ENCODE measurements around the gene ZMYND10.
A peak's percentile ranks its signal among the peaks of the same experiment; 100 is the strongest.

ZMYND10 gene

GRCh38 chr3:50302095-50303012 is 43.2 kb downstream of the ZMYND10 start:
- DNase-seq (ENCODE audit: low read depth): no peak

GRCh38 chr3:50300681-50301254 is 44.8 kb downstream of the ZMYND10 start:
- DNase-seq (ENCODE audit: low read depth): no peak

- no peak for DNase-seq (ENCODE audit: low read depth)
Measured at GRCh38 chr3:50299929-50300680, 45.4 kb downstream of the ZMYND10 start.

GRCh38 chr3:50299638-50299928 is 45.9 kb downstream of the ZMYND10 start:
- DNase-seq (ENCODE audit: low read depth): no peak

GRCh38 chr3:50298836-50299637 is 46.5 kb downstream of the ZMYND10 start, which contains the start of the genes HYAL3 and NAA80:
Gene HYAL3 (minus strand): TSS chr3:50299405. CDS start chr3:50295602, 3,803 bp downstream.
Gene NAA80 (minus strand): TSS chr3:50299405. CDS start chr3:50297463, 1,942 bp downstream.
- DNase-seq (ENCODE audit: low read depth): peak; percentile 98

- no peak for DNase-seq (ENCODE audit: low read depth)
Measured at GRCh38 chr3:50297896-50298725, 47.4 kb downstream of the ZMYND10 start.

- no peak for DNase-seq (ENCODE audit: low read depth)
Measured at GRCh38 chr3:50297384-50297775, 48.2 kb downstream of the ZMYND10 start.

- no peak for DNase-seq (ENCODE audit: low read depth)
Measured at GRCh38 chr3:50296721-50297383, 48.7 kb downstream of the ZMYND10 start.

- DNase-seq (ENCODE audit: low read depth): no peak
Measured at GRCh38 chr3:50295553-50296431, 49.7 kb downstream of the ZMYND10 start.

GRCh38 chr3:50294492-50295403 is 50.8 kb downstream of the ZMYND10 start:
- no peak for DNase-seq (ENCODE audit: low read depth)

GRCh38 chr3:50294089-50294488 is 51.4 kb downstream of the ZMYND10 start:
- DNase-seq (ENCODE audit: low read depth): no peak

GRCh38 chr3:50293079-50293801 is 52.3 kb downstream of the ZMYND10 start:
- DNase-seq (ENCODE audit: low read depth): no peak

- peak; percentile 94 for DNase-seq (ENCODE audit: low read depth)
Measured at GRCh38 chr3:50292159-50293078, 53.1 kb downstream of the ZMYND10 start, which contains the start of gene IFRD2. Gene IFRD2 (minus strand): TSS chr3:50292429. CDS start chr3:50292274, 155 bp downstream.
